IMR-90 (cell line): ENCODE results near the gene MYO1D. TPM values are rescaled to one million over a fixed set of nuclear protein-coding genes. Genes with fewer than 3 reads are reported as not detected.

ENCODE experiments used
- ATAC-seq: fragments of 200-7000 bp; cut with Tn5 transposase; 2 replicates; pipeline ENCODE4 v1.9.1; 2020; ENCODE audit warnings: low read depth, mild to moderate bottlenecking, moderate library complexity
- BruUV-seq: library from RNA; stranded (reverse); fragments of 400-500 nt; replicated peaks from 2 replicates; lab custom pipeline; 2021; lab: Mats Ljungman, UMichigan
- CTCF ChIA-PET: fragments of 300-600 bp; formaldehyde crosslinking; extraction: SDS; loops from one replicate; lab custom pipeline; 2021; ENCODE audit warnings: antibody characterized with exemption; lab: Yijun Ruan, JAX
- POLR2A ChIA-PET: fragments of 300-600 bp; sonication (Branson Sonifier 250); formaldehyde crosslinking; loops from one replicate; lab custom pipeline; 2022; ENCODE audit warnings: antibody characterized with exemption; ENCODE audit not compliant: unreplicated experiment; lab: Charles Lee
- DNase-seq: peaks from one replicate; pipeline ENCODE4 v3.0.0; 2013
- H2AFZ ChIP-seq: replicated peaks from 2 replicates; pipeline ENCODE3; 2013; ENCODE audit warnings: low read length, mild to moderate bottlenecking; ENCODE audit not compliant: poor library complexity
- H2AK5ac ChIP-seq: 2 replicates; pipeline ENCODE4 v1.6.1; 2013; ENCODE audit warnings: low read depth, low read length, inconsistent platforms
- H2AK9ac ChIP-seq: replicated peaks from 2 replicates; pipeline ENCODE3; 2013; ENCODE audit warnings: mild to moderate bottlenecking, low read depth, low read length, moderate library complexity; ENCODE audit not compliant: poor library complexity
- H2BK120ac ChIP-seq: 2 replicates; pipeline ENCODE4 v1.6.1; 2013; ENCODE audit warnings: low read depth, low read length, inconsistent platforms
- H2BK15ac ChIP-seq: 3 replicates; pipeline ENCODE4 v1.6.1; 2013; ENCODE audit warnings: low read depth, low read length, inconsistent platforms
- H2BK20ac ChIP-seq: 2 replicates; pipeline ENCODE4 v1.6.1; 2013; ENCODE audit warnings: low read depth, mild to moderate bottlenecking, inconsistent platforms, low read length, moderate library complexity
- H2BK5ac ChIP-seq: 2 replicates; pipeline ENCODE4 v1.6.1; 2013; ENCODE audit warnings: mild to moderate bottlenecking, low read depth, low read length, inconsistent platforms; ENCODE audit not compliant: poor library complexity, severe bottlenecking
- H3K14ac ChIP-seq: replicated peaks from 2 replicates; pipeline ENCODE4 v1.6.1; 2013; ENCODE audit warnings: low read depth, low read length, inconsistent platforms
- H3K18ac ChIP-seq: 2 replicates; pipeline ENCODE4 v1.6.1; 2013; ENCODE audit warnings: low read depth, low read length, control low read depth
- H3K23ac ChIP-seq: 2 replicates; pipeline ENCODE4 v1.6.1; 2013; ENCODE audit warnings: low read depth, low read length, inconsistent platforms
- H3K27ac ChIP-seq: 2 replicates; pipeline ENCODE4 v1.5.1; 2013; ENCODE audit warnings: mild to moderate bottlenecking, control low read depth, low read length; ENCODE audit not compliant: insufficient read depth
- H3K27me3 ChIP-seq: 2 replicates; pipeline ENCODE4 v1.6.1; 2013; ENCODE audit warnings: low read length; ENCODE audit not compliant: control insufficient read depth, insufficient read depth
- H3K36me3 ChIP-seq: 2 replicates; pipeline ENCODE4 v1.6.1; 2013; ENCODE audit warnings: low read length, mixed read lengths; ENCODE audit not compliant: control insufficient read depth, insufficient read depth
- H3K4ac ChIP-seq: 2 replicates; pipeline ENCODE4 v1.6.1; 2013; ENCODE audit warnings: low read depth, low read length, inconsistent platforms
- H3K4me1 ChIP-seq: 2 replicates; pipeline ENCODE4 v1.6.1; 2013; ENCODE audit warnings: low read length, mixed read lengths; ENCODE audit not compliant: control insufficient read depth, insufficient read depth
- H3K4me2 ChIP-seq: 2 replicates; pipeline ENCODE4 v1.6.1; 2013; ENCODE audit warnings: low read depth, mild to moderate bottlenecking, control low read depth, low read length, moderate library complexity
- H3K4me3 ChIP-seq: 2 replicates; pipeline ENCODE4 v1.5.1; 2013; ENCODE audit warnings: low read depth, mild to moderate bottlenecking, control low read depth, low read length, moderate library complexity; ENCODE audit not compliant: insufficient read depth
- H3K56ac ChIP-seq: 2 replicates; pipeline ENCODE4 v1.6.1; 2013; ENCODE audit warnings: low read length, inconsistent platforms; ENCODE audit not compliant: insufficient read depth; ENCODE audit errors: extremely low read depth
- H3K79me1 ChIP-seq, 2 experiments: 2 replicates each; pipeline ENCODE4 v1.6.1; 2013; ENCODE audit warnings: low read length in 2 of 2, inconsistent platforms in 1 of 2, low read depth in 1 of 2
- H3K9ac ChIP-seq: 2 replicates; pipeline ENCODE4 v1.6.1; 2013; ENCODE audit warnings: low read depth, low read length, control low read depth
- H3K9me1 ChIP-seq: 2 replicates; pipeline ENCODE4 v1.6.1; 2013; ENCODE audit warnings: low read length, inconsistent platforms; ENCODE audit not compliant: insufficient read depth
- H3K9me3 ChIP-seq: 2 replicates; pipeline ENCODE4 v1.6.1; 2013; ENCODE audit warnings: low read length; ENCODE audit not compliant: control insufficient read depth, insufficient read depth
- H4K20me1 ChIP-seq: 2 replicates; pipeline ENCODE4 v1.6.1; 2013; ENCODE audit warnings: low read length, inconsistent platforms; ENCODE audit not compliant: insufficient read depth
- H4K5ac ChIP-seq: 2 replicates; pipeline ENCODE4 v1.6.1; 2013; ENCODE audit warnings: mild to moderate bottlenecking, low read depth, low read length, control low read depth
- H4K8ac ChIP-seq, 2 experiments: 2 replicates each; pipeline ENCODE4 v1.6.1; 2013; ENCODE audit warnings: low read depth in 2 of 2, low read length in 2 of 2, control low read depth in 1 of 2, inconsistent platforms in 1 of 2
- H4K91ac ChIP-seq: 2 replicates; pipeline ENCODE4 v1.6.1; 2013; ENCODE audit warnings: low read depth, low read length, inconsistent platforms; ENCODE audit not compliant: insufficient read depth
- BHLHE40 ChIP-seq: fragments of 150-350 bp; IDR thresholded peaks from 2 replicates; pipeline ENCODE4 v1.6.1; 2016; ENCODE audit warnings: mild to moderate bottlenecking, low read depth, low read length
- CEBPB ChIP-seq: IDR thresholded peaks from 2 replicates; pipeline ENCODE4 v1.6.1; 2012; ENCODE audit warnings: low read depth, low read length, improper control_type of control experiment
- FOS ChIP-seq: fragments of 150-350 bp; IDR thresholded peaks from 2 replicates; pipeline ENCODE4 v1.6.1; 2016; ENCODE audit warnings: low read depth, low read length
- MAFK ChIP-seq: IDR thresholded peaks from 2 replicates; pipeline ENCODE4 v1.6.1; 2012; ENCODE audit warnings: low read depth, low read length, improper control_type of control experiment
- NFE2L2 ChIP-seq: fragments of 150-350 bp; IDR thresholded peaks from 2 replicates; pipeline ENCODE4 v1.6.1; 2016; ENCODE audit warnings: low read depth, mild to moderate bottlenecking, low read length
- POLR2A ChIP-seq: IDR thresholded peaks from 2 replicates; pipeline ENCODE4 v1.6.1; 2012; ENCODE audit warnings: mild to moderate bottlenecking, low read depth, low read length
- WGBS, 2 experiments: methylation state at CpG; one replicate each; pipeline versions ENCODE4 v1.1.5 to v1.1.7; 2013; ENCODE audit warnings: missing lambda C conversion rate in 2 of 2; ENCODE audit not compliant: insufficient read length in 1 of 2; ENCODE audit errors: extremely low coverage in 2 of 2; 5-methylcytosine and 5-hydroxymethylcytosine counted together
- dilution Hi-C: fragments of 300-500 bp; cut with HindIII; formaldehyde crosslinking; loops from one replicate; pipeline ENCODE4 v1.14.3; 2018; ENCODE audit warnings: low sequenced_read_pairs; ENCODE audit not compliant: unreplicated experiment
- in situ Hi-C: fragments of 300-500 bp; cut with MboI; formaldehyde crosslinking; loops from 3 replicates; pipeline ENCODE4 v1.14.3; 2019; ENCODE audit warnings: low sequenced_read_pairs, inconsistent platforms, mixed read lengths
- intact Hi-C: fragments of 100-400 bp; cut with micrococcal nuclease; formaldehyde crosslinking; loops from 2 replicates; pipeline ENCODE4 v1.10.0; 2022
- polyA plus RNA-seq, 3 experiments: library from polyadenylated mRNA; depleted of rRNA; stranded (reverse); fragments of >200 nt; gene quantifications; 2 replicates each; pipeline ENCODE4 v1.2.3, GENCODE V29; 2012; ENCODE audit warnings: low replicate concordance in 1 of 3
- total RNA-seq: library from RNA; depleted of rRNA; stranded (reverse); fragments of >200 nt; gene quantifications from 2 replicates; pipeline ENCODE4 v1.2.3, GENCODE V29; 2012

MYO1D gene
- total and polyA plus RNA-seq, 2 of the 4 experiments (the other 2 are of a cell fraction), result 0.63 to 0.90 TPM

DNA sequence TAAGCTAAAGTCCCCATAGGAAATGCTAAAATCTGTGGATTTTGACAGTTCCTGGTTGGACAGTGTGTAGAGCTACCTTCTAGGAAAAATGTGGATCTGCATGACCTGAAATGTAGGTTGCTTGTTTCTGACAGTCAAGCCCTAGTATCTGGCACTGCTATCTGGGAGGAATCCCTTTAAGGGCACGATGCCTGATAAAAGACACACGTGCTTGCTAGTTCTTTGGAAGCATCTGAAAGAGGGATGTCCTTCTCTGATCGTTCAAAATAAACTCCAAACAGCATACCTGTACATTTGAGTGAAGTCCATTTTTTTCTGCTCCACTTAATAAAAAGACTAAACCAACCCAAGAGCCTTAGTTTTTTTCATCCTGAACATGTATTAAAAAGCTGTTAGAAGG lies 288.8 kb downstream of the MYO1D start:
- Histone ChIP-seq H3K23ac (no peak overlapping the region), H3K4me1 (no peaks in the 10 kb centered on the region), H4K20me1 (no peaks in the 10 kb centered on the region), H3K9me3 (no peaks in the 10 kb centered on the region), H4K5ac (no peak overlapping the region), H3K9ac (no peak overlapping the region), H2AFZ (no peak overlapping the region), H3K4me3 (no peak overlapping the region), H2BK5ac (no peak overlapping the region), H3K4ac (no peak overlapping the region), H3K79me1 (no peaks in the 10 kb centered on the region), H4K8ac (no peak overlapping the region), H2AK5ac (no peak overlapping the region), H2AK9ac (no peak overlapping the region), H2BK120ac (no peak overlapping the region), H3K18ac (no peak overlapping the region), H3K36me3 (no peaks in the 10 kb centered on the region), H3K27me3 (peaks cover 2% of the 10 kb centered on the region; the same call in 1 of the 2 replicates), H2BK15ac (no peak overlapping the region), H3K56ac (no peak overlapping the region), H3K14ac (no peak overlapping the region), H3K9me1 (no peaks in the 10 kb centered on the region), H3K27ac (no peak overlapping the region), H2BK20ac (no peak overlapping the region), H3K4me2 (no peak overlapping the region), H4K91ac (no peak overlapping the region)
- TF ChIP-seq NFE2L2, result no peak
- no peak for TF ChIP-seq POLR2A
- TF ChIP-seq FOS, result no peak
- no peak for TF ChIP-seq CEBPB
- no peak for TF ChIP-seq MAFK
- no peak for TF ChIP-seq BHLHE40
- POLR2A ChIA-PET, result no interaction called here
- no TSS peak for BruUV-seq
- DNase-seq (no peak), ATAC-seq (no peak)
- no CpG with 5 or more reads among the region's 3 CpGs for WGBS, 2 experiments
- CTCF ChIA-PET, result no interaction called here
- dilution Hi-C loops, result no loop called here
- in situ Hi-C loops, result no loop called here
- intact Hi-C loops, result no loop called here
